ENCODE results near the gene OR2B2.

OR2B2 gene

GRCh38 chr6:27867051-27867944 lies 44.9 kb downstream of the OR2B2 start:
- H3K36me3 ChIP-seq (ENCODE audit: control insufficient read depth, insufficient read depth, low read length) = no peaks in the 10 kb centered on the region
- no peaks in the 10 kb centered on the region for H3K4me1 ChIP-seq (ENCODE audit: control insufficient read depth, insufficient read depth, low read length)
- peak overlapping the region; percentile 68 for H3K4me3 ChIP-seq (ENCODE audit: low read length)
- DNase-seq (ENCODE audit: low read depth, low spot score) = no peak
- H3K27ac ChIP-seq (ENCODE audit: low read length) = no peak overlapping the region
- no peaks in the 10 kb centered on the region for H3K27me3 ChIP-seq (ENCODE audit: control insufficient read depth, insufficient read depth, low read length)
- no peaks in the 10 kb centered on the region for H3K9me3 ChIP-seq (ENCODE audit: control insufficient read depth, insufficient read depth, low read length)
- no CpG with 5 or more reads among the region's 45 CpGs for WGBS (ENCODE audit: insufficient coverage, insufficient read length)

GRCh38 chr6:27866357-27867050 lies 45.7 kb downstream of the OR2B2 start:
- no peaks in the 10 kb centered on the region for H3K36me3 ChIP-seq (ENCODE audit: control insufficient read depth, insufficient read depth, low read length)
- no peak for DNase-seq (ENCODE audit: low read depth, low spot score)
- no CpG with 5 or more reads among the region's 27 CpGs for WGBS (ENCODE audit: insufficient coverage, insufficient read length)
- H3K27ac ChIP-seq (ENCODE audit: low read length) = no peak overlapping the region
- H3K4me1 ChIP-seq (ENCODE audit: control insufficient read depth, insufficient read depth, low read length) = no peaks in the 10 kb centered on the region
- no peaks in the 10 kb centered on the region for H3K27me3 ChIP-seq (ENCODE audit: control insufficient read depth, insufficient read depth, low read length)
- peak overlapping the region; percentile 68 for H3K4me3 ChIP-seq (ENCODE audit: low read length)
- H3K9me3 ChIP-seq (ENCODE audit: control insufficient read depth, insufficient read depth, low read length) = no peaks in the 10 kb centered on the region

- Histone ChIP-seq H3K27me3 (ENCODE audit: control insufficient read depth, insufficient read depth, low read length) (no peaks in the 10 kb centered on the region), H3K9me3 (ENCODE audit: control insufficient read depth, insufficient read depth, low read length) (no peaks in the 10 kb centered on the region), H3K27ac (ENCODE audit: low read length) (no peak overlapping the region), H3K36me3 (ENCODE audit: control insufficient read depth, insufficient read depth, low read length) (no peaks in the 10 kb centered on the region), H3K4me1 (ENCODE audit: control insufficient read depth, insufficient read depth, low read length) (no peaks in the 10 kb centered on the region), H3K4me3 (ENCODE audit: low read length) (peak overlapping the region; percentile 68; the same call in 1 of the 2 replicates)
- no peak for DNase-seq (ENCODE audit: low read depth, low spot score)
- no CpG with 5 or more reads among the region's 17 CpGs for WGBS (ENCODE audit: insufficient coverage, insufficient read length)
Observed at GRCh38 chr6:27865850-27866356, 46.3 kb downstream of the OR2B2 start.

- Histone ChIP-seq H3K4me1 (ENCODE audit: control insufficient read depth, insufficient read depth, low read length) (no peaks in the 10 kb centered on the region), H3K27ac (ENCODE audit: low read length) (no peak overlapping the region), H3K36me3 (ENCODE audit: control insufficient read depth, insufficient read depth, low read length) (no peaks in the 10 kb centered on the region), H3K27me3 (ENCODE audit: control insufficient read depth, insufficient read depth, low read length) (no peaks in the 10 kb centered on the region), H3K4me3 (ENCODE audit: low read length) (peak overlapping the region; percentile 68; the same call in 1 of the 2 replicates), H3K9me3 (ENCODE audit: control insufficient read depth, insufficient read depth, low read length) (no peaks in the 10 kb centered on the region)
- WGBS (ENCODE audit: insufficient coverage, insufficient read length) = no CpG with 5 or more reads among the region's 58 CpGs
- DNase-seq (ENCODE audit: low read depth, low spot score) = no peak
Observed at GRCh38 chr6:27864906-27865849, 47.0 kb downstream of the OR2B2 start.

- H3K27me3 ChIP-seq (ENCODE audit: control insufficient read depth, insufficient read depth, low read length) = no peaks in the 10 kb centered on the region
- no CpG with 5 or more reads among the region's 51 CpGs for WGBS (ENCODE audit: insufficient coverage, insufficient read length)
- H3K27ac ChIP-seq (ENCODE audit: low read length) = no peak overlapping the region
- H3K4me3 ChIP-seq (ENCODE audit: low read length) = no peak overlapping the region
- no peak for DNase-seq (ENCODE audit: low read depth, low spot score)
- H3K36me3 ChIP-seq (ENCODE audit: control insufficient read depth, insufficient read depth, low read length) = no peaks in the 10 kb centered on the region
- no peaks in the 10 kb centered on the region for H3K4me1 ChIP-seq (ENCODE audit: control insufficient read depth, insufficient read depth, low read length)
- no peaks in the 10 kb centered on the region for H3K9me3 ChIP-seq (ENCODE audit: control insufficient read depth, insufficient read depth, low read length)
Observed at GRCh38 chr6:27863962-27864905, 48.0 kb downstream of the OR2B2 start.

- DNase-seq (ENCODE audit: low read depth, low spot score) = no peak
- Histone ChIP-seq H3K4me1 (ENCODE audit: control insufficient read depth, insufficient read depth, low read length) (no peaks in the 10 kb centered on the region), H3K9me3 (ENCODE audit: control insufficient read depth, insufficient read depth, low read length) (no peaks in the 10 kb centered on the region), H3K27me3 (ENCODE audit: control insufficient read depth, insufficient read depth, low read length) (no peaks in the 10 kb centered on the region), H3K27ac (ENCODE audit: low read length) (no peak overlapping the region), H3K4me3 (ENCODE audit: low read length) (no peak overlapping the region), H3K36me3 (ENCODE audit: control insufficient read depth, insufficient read depth, low read length) (no peaks in the 10 kb centered on the region)
- no CpG with 5 or more reads among the region's 6 CpGs for WGBS (ENCODE audit: insufficient coverage, insufficient read length)
Observed at GRCh38 chr6:27862396-27863066, 49.7 kb downstream of the OR2B2 start.

- Histone ChIP-seq H3K4me3 (ENCODE audit: low read length) (no peak overlapping the region), H3K27ac (ENCODE audit: low read length) (no peak overlapping the region), H3K36me3 (ENCODE audit: control insufficient read depth, insufficient read depth, low read length) (no peaks in the 10 kb centered on the region), H3K4me1 (ENCODE audit: control insufficient read depth, insufficient read depth, low read length) (no peaks in the 10 kb centered on the region), H3K27me3 (ENCODE audit: control insufficient read depth, insufficient read depth, low read length) (no peaks in the 10 kb centered on the region), H3K9me3 (ENCODE audit: control insufficient read depth, insufficient read depth, low read length) (no peaks in the 10 kb centered on the region)
- no peak for DNase-seq (ENCODE audit: low read depth, low spot score)
Observed at GRCh38 chr6:27861861-27862260, 50.3 kb downstream of the OR2B2 start.

- Histone ChIP-seq H3K9me3 (ENCODE audit: control insufficient read depth, insufficient read depth, low read length) (no peaks in the 10 kb centered on the region), H3K4me1 (ENCODE audit: control insufficient read depth, insufficient read depth, low read length) (no peaks in the 10 kb centered on the region), H3K36me3 (ENCODE audit: control insufficient read depth, insufficient read depth, low read length) (no peaks in the 10 kb centered on the region), H3K27me3 (ENCODE audit: control insufficient read depth, insufficient read depth, low read length) (no peaks in the 10 kb centered on the region), H3K27ac (ENCODE audit: low read length) (no peak overlapping the region), H3K4me3 (ENCODE audit: low read length) (no peak overlapping the region)
- no peak for DNase-seq (ENCODE audit: low read depth, low spot score)
- no CpG with 5 or more reads among the region's 2 CpGs for WGBS (ENCODE audit: insufficient coverage, insufficient read length)
Observed at GRCh38 chr6:27861276-27861840, 50.8 kb downstream of the OR2B2 start.

All from iPS DF 6.9 (cell line).